NCI-H2171 treated with DMSO at 0.1 percent for 48 hours (cell line): Measurements from ENCODE around the gene SNAPIN.
A peak's percentile ranks its signal among the peaks of the same experiment; 100 is the strongest.

Experiments used
- DNase-seq: peaks from one replicate; lab custom pipeline; 2025; lab: John Stamatoyannopoulos, UW

SNAPIN gene

GRCh38 chr1:153678519-153679336 lies 20.2 kb downstream of the SNAPIN start, which contains the start of gene NPR1:
TSS of gene NPR1 (plus strand) at chr1:153678688. CDS start at chr1:153679109, 421 bp downstream.
- DNase-seq = peak; percentile 56

DNA sequence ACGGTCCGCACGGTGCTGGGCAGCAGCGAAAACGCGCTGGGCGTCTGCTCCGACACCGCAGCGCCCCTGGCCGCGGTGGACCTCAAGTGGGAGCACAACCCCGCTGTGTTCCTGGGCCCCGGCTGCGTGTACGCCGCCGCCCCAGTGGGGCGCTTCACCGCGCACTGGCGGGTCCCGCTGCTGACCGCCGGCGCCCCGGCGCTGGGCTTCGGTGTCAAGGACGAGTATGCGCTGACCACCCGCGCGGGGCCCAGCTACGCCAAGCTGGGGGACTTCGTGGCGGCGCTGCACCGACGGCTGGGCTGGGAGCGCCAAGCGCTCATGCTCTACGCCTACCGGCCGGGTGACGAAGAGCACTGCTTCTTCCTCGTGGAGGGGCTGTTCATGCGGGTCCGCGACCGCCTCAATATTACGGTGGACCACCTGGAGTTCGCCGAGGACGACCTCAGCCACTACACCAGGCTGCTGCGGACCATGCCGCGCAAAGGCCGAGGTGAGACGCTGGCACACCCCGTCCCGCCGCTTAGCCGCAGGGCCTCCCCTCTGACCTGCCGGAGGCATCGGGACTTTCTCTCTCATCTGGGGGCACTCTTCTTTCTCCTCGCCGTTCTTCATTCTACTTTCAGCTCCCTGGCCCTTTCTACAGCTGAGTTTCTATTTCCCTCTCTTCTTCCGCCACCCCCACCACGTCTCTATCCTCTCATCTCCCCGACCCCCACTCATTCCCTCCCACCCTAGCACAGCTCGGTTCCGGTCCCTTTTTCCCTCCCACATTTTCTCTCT lies 21.0 kb downstream of the SNAPIN start:
- DNase-seq = no peak

GRCh38 chr1:153680120-153680403 lies 21.6 kb downstream of the SNAPIN start:
- DNase-seq = no peak

DNA sequence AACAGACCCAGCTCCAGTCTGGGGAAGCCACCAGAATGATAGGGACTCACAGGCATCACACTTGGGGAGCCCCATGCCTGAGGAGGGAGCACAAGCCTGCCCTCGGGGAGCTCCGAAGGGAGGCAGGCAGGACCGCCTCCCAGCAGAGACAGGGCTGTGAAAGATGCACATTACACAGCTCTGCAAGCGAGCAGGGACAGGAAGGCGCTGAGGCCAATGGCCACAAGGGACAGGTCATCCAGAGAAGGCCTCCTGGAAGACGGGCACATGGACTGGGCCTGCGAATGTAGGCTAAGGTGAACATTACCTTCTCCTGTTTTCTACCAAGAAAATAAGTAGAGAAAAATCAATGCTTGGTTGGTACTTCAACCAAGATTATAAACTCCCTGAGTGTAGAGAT lies 24.2 kb downstream of the SNAPIN start:
- no peak for DNase-seq

GRCh38 chr1:153683854-153684253 lies 25.4 kb downstream of the SNAPIN start:
- no peak for DNase-seq

GRCh38 chr1:153684892-153685291 lies 26.4 kb downstream of the SNAPIN start:
- no peak for DNase-seq

GRCh38 chr1:153685544-153686340 lies 27.2 kb downstream of the SNAPIN start:
- DNase-seq = no peak

DNA sequence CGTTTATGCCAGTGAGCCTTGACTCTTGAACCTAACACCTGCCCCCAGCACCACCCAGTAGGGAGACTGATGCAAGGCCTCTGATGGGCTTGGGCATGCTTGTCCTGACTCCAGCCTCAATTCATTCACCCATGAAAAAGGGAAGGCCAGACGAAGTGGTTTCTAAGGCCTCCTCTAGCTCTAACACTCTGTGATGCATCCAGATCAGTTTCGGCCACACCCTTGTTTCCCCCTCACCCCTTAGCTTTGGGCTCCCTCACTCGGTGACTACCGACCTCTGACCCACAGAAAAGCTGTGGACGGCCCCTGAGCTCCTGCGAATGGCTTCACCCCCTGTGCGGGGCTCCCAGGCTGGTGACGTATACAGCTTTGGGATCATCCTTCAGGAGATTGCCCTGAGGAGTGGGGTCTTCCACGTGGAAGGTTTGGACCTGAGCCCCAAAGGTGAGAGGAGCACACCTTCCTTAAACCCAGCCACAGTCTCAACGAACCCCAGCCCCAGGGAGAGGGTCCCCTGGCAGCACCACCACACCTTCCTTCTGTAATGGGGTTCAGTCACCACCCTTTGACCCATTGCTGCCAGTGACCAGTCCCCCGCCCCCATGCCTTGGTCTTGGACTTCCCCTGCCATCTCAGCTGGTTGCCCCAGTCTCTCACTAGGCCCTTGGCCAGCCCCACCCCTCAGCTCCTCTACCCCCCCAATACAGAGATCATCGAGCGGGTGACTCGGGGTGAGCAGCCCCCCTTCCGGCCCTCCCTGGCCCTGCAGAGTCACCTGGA lies 29.0 kb downstream of the SNAPIN start:
- DNase-seq = no peak

- DNase-seq = no peak
Observed at GRCh38 chr1:153688276-153688675, 29.8 kb downstream of the SNAPIN start.

DNA sequence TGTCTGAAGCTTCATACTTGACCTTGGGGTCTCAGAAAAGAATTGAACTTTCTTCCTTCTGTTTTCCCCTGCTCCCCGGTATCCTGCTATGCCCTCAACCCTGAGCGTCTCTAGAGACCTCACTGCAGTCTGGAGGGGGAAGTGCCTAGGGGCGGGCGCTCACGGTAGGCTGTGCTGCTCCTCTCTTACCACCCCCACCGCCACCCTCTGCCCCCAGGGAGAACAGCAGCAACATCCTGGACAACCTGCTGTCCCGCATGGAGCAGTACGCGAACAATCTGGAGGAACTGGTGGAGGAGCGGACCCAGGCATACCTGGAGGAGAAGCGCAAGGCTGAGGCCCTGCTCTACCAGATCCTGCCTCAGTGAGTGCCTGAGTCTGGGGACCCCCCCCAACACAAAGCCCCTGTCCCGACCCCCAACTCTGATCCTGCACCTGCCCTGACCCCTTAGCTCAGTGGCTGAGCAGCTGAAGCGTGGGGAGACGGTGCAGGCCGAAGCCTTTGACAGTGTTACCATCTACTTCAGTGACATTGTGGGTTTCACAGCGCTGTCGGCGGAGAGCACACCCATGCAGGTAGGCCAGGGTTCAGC lies 30.3 kb downstream of the SNAPIN start:
- no peak for DNase-seq

DNA sequence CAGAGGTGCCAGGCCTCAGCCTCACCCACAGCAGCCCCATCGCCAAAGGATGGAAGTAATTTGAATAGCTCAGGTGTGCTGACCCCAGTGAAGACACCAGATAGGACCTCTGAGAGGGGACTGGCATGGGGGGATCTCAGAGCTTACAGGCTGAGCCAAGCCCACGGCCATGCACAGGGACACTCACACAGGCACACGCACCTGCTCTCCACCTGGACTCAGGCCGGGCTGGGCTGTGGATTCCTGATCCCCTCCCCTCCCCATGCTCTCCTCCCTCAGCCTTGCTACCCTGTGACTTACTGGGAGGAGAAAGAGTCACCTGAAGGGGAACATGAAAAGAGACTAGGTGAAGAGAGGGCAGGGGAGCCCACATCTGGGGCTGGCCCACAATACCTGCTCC lies 35.0 kb downstream of the SNAPIN start:
- DNase-seq = no peak

- no peak for DNase-seq
Observed at GRCh38 chr1:153696741-153697140, 38.2 kb downstream of the SNAPIN start.

GRCh38 chr1:153697191-153698019 lies 38.9 kb downstream of the SNAPIN start:
- no peak for DNase-seq

DNA sequence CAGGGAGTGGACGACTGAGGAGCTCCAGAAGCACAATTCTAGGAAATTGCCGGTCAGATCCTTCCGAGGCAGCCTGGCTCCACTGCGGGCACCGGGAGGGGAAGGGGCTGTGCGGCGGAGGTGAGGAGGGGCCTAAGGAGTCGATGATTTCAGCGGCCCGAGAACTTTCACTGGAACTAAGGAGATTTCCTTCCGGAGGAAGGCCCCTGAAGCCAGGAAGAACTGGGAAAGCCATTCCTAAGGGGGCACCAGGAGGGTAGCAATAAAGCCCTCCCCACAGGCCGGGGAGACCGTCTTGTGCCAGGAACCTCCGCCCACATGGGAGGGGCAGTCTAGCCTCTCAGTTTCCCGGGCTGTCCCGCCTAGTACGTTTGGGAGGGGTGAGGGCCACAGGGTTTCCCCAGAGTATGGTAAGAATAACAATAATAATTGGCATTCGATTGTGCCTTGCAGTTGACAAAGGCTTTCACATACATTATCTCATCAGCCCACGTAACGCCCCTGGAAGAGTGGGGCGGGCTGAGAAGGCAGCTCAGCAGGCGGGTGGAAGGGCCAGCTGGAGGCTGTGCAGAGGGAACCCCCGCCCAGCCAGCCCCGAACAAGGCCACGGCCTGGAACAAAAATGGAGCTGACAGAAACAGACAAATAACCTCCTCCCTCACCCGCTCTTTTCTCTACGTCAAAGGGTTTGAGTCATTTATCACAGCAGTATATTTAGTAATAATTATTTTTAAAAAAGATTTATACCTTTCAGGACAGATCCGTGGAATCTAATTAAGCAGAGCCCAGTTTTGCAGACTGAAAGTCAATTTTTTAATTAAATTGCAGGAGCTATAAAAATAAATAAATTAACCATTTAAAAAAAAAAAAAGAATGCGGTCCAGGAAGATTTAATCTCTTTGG lies 39.8 kb downstream of the SNAPIN start:
- DNase-seq = no peak

GRCh38 chr1:153698923-153699714 lies 40.6 kb downstream of the SNAPIN start:
- no peak for DNase-seq

- DNase-seq = no peak
Observed at GRCh38 chr1:153699768-153700167, 41.3 kb downstream of the SNAPIN start.

DNA sequence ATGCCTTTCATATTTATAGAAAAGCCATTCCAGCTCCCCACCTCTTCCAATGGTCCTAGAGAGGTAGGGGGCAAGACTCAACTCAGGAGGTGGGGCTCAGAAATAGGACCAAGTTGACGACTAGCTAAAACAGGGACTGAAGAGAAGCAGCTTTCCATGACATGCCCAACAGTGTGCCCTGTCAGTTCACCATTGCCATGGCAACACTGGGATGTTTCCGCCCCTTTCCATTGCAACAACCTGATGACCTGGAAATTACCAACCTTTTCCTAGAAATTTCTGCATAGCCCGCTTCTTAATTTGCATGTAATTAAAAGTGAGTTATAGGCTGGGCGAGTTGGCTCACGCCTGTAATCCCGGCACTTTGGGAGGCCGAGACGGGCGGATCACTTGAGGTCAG lies 47.0 kb downstream of the SNAPIN start:
- no peak for DNase-seq

GRCh38 chr1:153711026-153711425 lies 52.5 kb downstream of the SNAPIN start:
- DNase-seq = no peak
